ENCODE measurements around the gene GNB5. TPM values are rescaled to one million over a fixed set of nuclear protein-coding genes. Genes with fewer than 3 reads are reported as not detected.

Gene GNB5
- total RNA-seq, 1 donor from 2014 or later: 23.7 TPM

- H3K4me3 ChIP-seq (ENCODE audit: low read depth, low read length): no peak overlapping the region
- no peak for DNase-seq (ENCODE audit: low read depth)
- no peak for TF ChIP-seq CTCF (conservative IDR thresholded peaks at IDR 0.05; ENCODE audit: low read depth, low read length)
Measured at GRCh38 chr15:52232327-52232726, 41.1 kb upstream of the GNB5 start.

GRCh38 chr15:52230073-52230472, 38.9 kb upstream of the GNB5 start:
- TF ChIP-seq CTCF (conservative IDR thresholded peaks at IDR 0.05; ENCODE audit: low read depth, low read length): no peak
- H3K4me3 ChIP-seq (ENCODE audit: low read depth, low read length): no peak overlapping the region
- DNase-seq (ENCODE audit: low read depth): no peak

GRCh38 chr15:52228921-52229320, 37.7 kb upstream of the GNB5 start:
- DNase-seq (ENCODE audit: low read depth): peak; percentile 68
- TF ChIP-seq CTCF (conservative IDR thresholded peaks at IDR 0.05; ENCODE audit: low read depth, low read length): no peak

GRCh38 chr15:52227456-52227855, 36.3 kb upstream of the GNB5 start:
- peak; percentile 83 for TF ChIP-seq CTCF (conservative IDR thresholded peaks at IDR 0.05; ENCODE audit: low read depth, low read length)
- peak; percentile 35 for DNase-seq (ENCODE audit: low read depth)
- H3K4me3 ChIP-seq (ENCODE audit: low read depth, low read length): no peak overlapping the region

More at GRCh38 chr15:52228921-52229320, 37.7 kb upstream of the GNB5 start:
- no peak overlapping the region for H3K4me3 ChIP-seq (ENCODE audit: low read depth, low read length)

- no peak overlapping the region for H3K4me3 ChIP-seq (ENCODE audit: low read depth, low read length)
Measured at GRCh38 chr15:52225230-52225629, 34.0 kb upstream of the GNB5 start.

GRCh38 chr15:52224211-52224610, 33.0 kb upstream of the GNB5 start:
- DNase-seq (ENCODE audit: low read depth): no peak
- no peak for TF ChIP-seq CTCF (conservative IDR thresholded peaks at IDR 0.05; ENCODE audit: low read depth, low read length)
- H3K4me3 ChIP-seq (ENCODE audit: low read depth, low read length): no peak overlapping the region

More at GRCh38 chr15:52225230-52225629, 34.0 kb upstream of the GNB5 start:
- TF ChIP-seq CTCF (conservative IDR thresholded peaks at IDR 0.05; ENCODE audit: low read depth, low read length): no peak
- no peak for DNase-seq (ENCODE audit: low read depth)

- DNase-seq (ENCODE audit: low read depth): no peak
- no peak overlapping the region for H3K4me3 ChIP-seq (ENCODE audit: low read depth, low read length)
- TF ChIP-seq CTCF (conservative IDR thresholded peaks at IDR 0.05; ENCODE audit: low read depth, low read length): no peak
Measured at GRCh38 chr15:52221730-52222129, 30.5 kb upstream of the GNB5 start.

Measured in epithelial cell of proximal tubule (primary cell).